Keratinocyte (primary cell): ENCODE data around the gene TIPARP.

ENCODE experiments used
- CTCF ChIP-seq, 3 experiments: IDR thresholded peaks in 1 of 3; conservative IDR thresholded peaks in 1 of 3; optimal IDR thresholded peaks in 1 of 3; 2 replicates in 2 of 3; 3 replicates in 1 of 3; pipeline versions ENCODE3 to v1.5.1; 2011; ENCODE audit warnings: low read length in 3 of 3, mild to moderate bottlenecking in 3 of 3, moderate library complexity in 2 of 3, control low read depth in 1 of 3, inconsistent platforms in 1 of 3; ENCODE audit not compliant: insufficient read depth in 2 of 3; ENCODE audit errors: extremely low read depth in 1 of 3
- EZH2 ChIP-seq: IDR thresholded peaks from one replicate; pipeline ENCODE4 v1.6.1; 2012; ENCODE audit warnings: inconsistent platforms, mild to moderate bottlenecking, low read length, moderate library complexity

- TF ChIP-seq CTCF (optimal IDR thresholded peaks at IDR 0.05 in 1 of 3, IDR thresholded peaks at IDR 0.05 in 1 of 3, conservative IDR thresholded peaks at IDR 0.05 in 1 of 3; ENCODE audit: extremely low read depth in 1 of 3, insufficient read depth in 2 of 3, low read length in 3 of 3) (no peak), EZH2 (no peak)
These were observed 46.3 kb upstream of the TIPARP start for GRCh38 chr3:156627946-156628569.
